ENCODE results near the gene SYNPO2L.
A peak's percentile ranks its signal among the peaks of the same experiment; 100 is the strongest.

Gene SYNPO2L

GRCh38 chr10:73647875-73648651, 7.8 kb downstream of the SYNPO2L start:
- Histone ChIP-seq H3K14ac (ENCODE audit: low read length) (peak overlapping the region; percentile 21), H3K4ac (ENCODE audit: low read depth, low read length) (no peak overlapping the region), H3K9me3 (ENCODE audit: insufficient read depth, low read depth, low read length) (no peaks in the 10 kb centered on the region), H3K36me3 (ENCODE audit: control insufficient read depth in 1 of 2, insufficient read depth in 2 of 2, low read length in 2 of 2) (no peaks in the 10 kb centered on the region), H3K27ac (ENCODE audit: low read depth, low read length) (no peak overlapping the region), H2AFZ (ENCODE audit: insufficient read depth, low read length, poor library complexity) (peak overlapping the region; percentile 14), H3K4me2 (ENCODE audit: low read length) (peak overlapping the region; percentile 79), H2BK12ac (ENCODE audit: low read length) (peak overlapping the region; percentile 42), H4K8ac (ENCODE audit: low read depth, low read length) (peak overlapping the region; percentile 78), H3K79me1 (ENCODE audit: low read length) (peaks cover 8% of the 10 kb centered on the region), H3K4me1 (ENCODE audit: control insufficient read depth in 1 of 2, insufficient read depth in 2 of 2, low read length in 2 of 2) (peaks cover 18 to 25% of the 10 kb centered on the region in 2 experiments), H3K18ac (ENCODE audit: low read length) (peak overlapping the region; percentile 23), H2BK120ac (ENCODE audit: insufficient read depth, low read length, poor library complexity) (no peak overlapping the region), H4K91ac (ENCODE audit: low read depth, low read length) (peak overlapping the region; percentile 52), H3K4me3 (ENCODE audit: low read depth, low read length) (peak overlapping the region; percentile 67), H3K23ac (ENCODE audit: low read length) (no peak overlapping the region), H2AK5ac (ENCODE audit: low read length) (peak overlapping the region; percentile 59), H3K27me3 (ENCODE audit: insufficient read depth, low read length) (no peaks in the 10 kb centered on the region), H4K12ac (ENCODE audit: low read depth, low read length) (peak overlapping the region; percentile 4), H2BK5ac (ENCODE audit: low read depth, low read length, poor library complexity) (no peak overlapping the region), H3K9ac (ENCODE audit: low read length) (no peak overlapping the region), H3K79me2 (ENCODE audit: control insufficient read depth, insufficient read depth, low read length, poor library complexity) (no peaks in the 10 kb centered on the region)
- no peak for DNase-seq
- WGBS (ENCODE audit: extremely low coverage, insufficient coverage, insufficient read length) = no CpG with 5 or more reads among the region's 35 CpGs

GRCh38 chr10:73647211-73647874, 8.5 kb downstream of the SYNPO2L start:
- H3K18ac ChIP-seq (ENCODE audit: low read length) = peak overlapping the region; percentile 59
- H3K9ac ChIP-seq (ENCODE audit: low read length) = no peak overlapping the region
- H4K8ac ChIP-seq (ENCODE audit: low read depth, low read length) = peak overlapping the region; percentile 78
- peak overlapping the region; percentile 50 for H4K91ac ChIP-seq (ENCODE audit: low read depth, low read length)
- H3K4me3 ChIP-seq (ENCODE audit: low read depth, low read length) = peak overlapping the region; percentile 67
- no peaks in the 10 kb centered on the region for H3K36me3 ChIP-seq (ENCODE audit: control insufficient read depth in 1 of 2, insufficient read depth in 2 of 2, low read length in 2 of 2)
- H3K14ac ChIP-seq (ENCODE audit: low read length) = peak overlapping the region; percentile 56
- H2AK5ac ChIP-seq (ENCODE audit: low read length) = no peak overlapping the region
- no peak overlapping the region for H3K23ac ChIP-seq (ENCODE audit: low read length)
- no peaks in the 10 kb centered on the region for H3K27me3 ChIP-seq (ENCODE audit: insufficient read depth, low read length)
- peak overlapping the region; percentile 50 for H2BK12ac ChIP-seq (ENCODE audit: low read length)
- H3K27ac ChIP-seq (ENCODE audit: low read depth, low read length) = no peak overlapping the region
- no peak overlapping the region for H3K4ac ChIP-seq (ENCODE audit: low read depth, low read length)
- H2AFZ ChIP-seq (ENCODE audit: insufficient read depth, low read length, poor library complexity) = peak overlapping the region; percentile 76
- peak overlapping the region; percentile 84 for H4K12ac ChIP-seq (ENCODE audit: low read depth, low read length)
- no peaks in the 10 kb centered on the region for H3K79me2 ChIP-seq (ENCODE audit: control insufficient read depth, insufficient read depth, low read length, poor library complexity)
- WGBS (ENCODE audit: extremely low coverage, insufficient coverage, insufficient read length) = no CpG with 5 or more reads among the region's 32 CpGs
- peak overlapping the region; percentile 79 for H3K4me2 ChIP-seq (ENCODE audit: low read length)
- peak overlapping the region; percentile 61 for H2BK120ac ChIP-seq (ENCODE audit: insufficient read depth, low read length, poor library complexity)
- no peaks in the 10 kb centered on the region for H3K9me3 ChIP-seq (ENCODE audit: insufficient read depth, low read depth, low read length)
- DNase-seq = peak; percentile 44 to 66
- H2BK5ac ChIP-seq (ENCODE audit: low read depth, low read length, poor library complexity) = no peak overlapping the region
- H3K4me1 ChIP-seq (ENCODE audit: control insufficient read depth in 1 of 2, insufficient read depth in 2 of 2, low read length in 2 of 2) = peaks cover 19 to 28% of the 10 kb centered on the region in 2 experiments
- peaks cover 9% of the 10 kb centered on the region for H3K79me1 ChIP-seq (ENCODE audit: low read length)

- no peak overlapping the region for H2BK120ac ChIP-seq (ENCODE audit: insufficient read depth, low read length, poor library complexity)
- no peaks in the 10 kb centered on the region for H3K9me3 ChIP-seq (ENCODE audit: insufficient read depth, low read depth, low read length)
- no peaks in the 10 kb centered on the region for H3K27me3 ChIP-seq (ENCODE audit: insufficient read depth, low read length)
- no peak overlapping the region for H3K23ac ChIP-seq (ENCODE audit: low read length)
- peak overlapping the region; percentile 49 for H2AK5ac ChIP-seq (ENCODE audit: low read length)
- no peak overlapping the region for H3K27ac ChIP-seq (ENCODE audit: low read depth, low read length)
- no peak overlapping the region for H3K14ac ChIP-seq (ENCODE audit: low read length)
- H4K8ac ChIP-seq (ENCODE audit: low read depth, low read length) = peak overlapping the region; percentile 78
- peak overlapping the region; percentile 20 for H4K12ac ChIP-seq (ENCODE audit: low read depth, low read length)
- no peaks in the 10 kb centered on the region for H3K36me3 ChIP-seq (ENCODE audit: control insufficient read depth in 1 of 2, insufficient read depth in 2 of 2, low read length in 2 of 2)
- H3K79me2 ChIP-seq (ENCODE audit: control insufficient read depth, insufficient read depth, low read length, poor library complexity) = no peaks in the 10 kb centered on the region
- H3K4me2 ChIP-seq (ENCODE audit: low read length) = no peak overlapping the region
- H3K4me1 ChIP-seq (ENCODE audit: control insufficient read depth in 1 of 2, insufficient read depth in 2 of 2, low read length in 2 of 2) = peaks cover 22 to 32% of the 10 kb centered on the region in 2 experiments
- no peak overlapping the region for H2BK12ac ChIP-seq (ENCODE audit: low read length)
- H3K79me1 ChIP-seq (ENCODE audit: low read length) = peaks cover 10% of the 10 kb centered on the region
- H3K4me3 ChIP-seq (ENCODE audit: low read depth, low read length) = no peak overlapping the region
- no peak overlapping the region for H3K4ac ChIP-seq (ENCODE audit: low read depth, low read length)
- no CpG with 5 or more reads among the region's 9 CpGs for WGBS (ENCODE audit: extremely low coverage, insufficient coverage, insufficient read length)
- no peak overlapping the region for H2BK5ac ChIP-seq (ENCODE audit: low read depth, low read length, poor library complexity)
- peak overlapping the region; percentile 25 for H4K91ac ChIP-seq (ENCODE audit: low read depth, low read length)
- H3K9ac ChIP-seq (ENCODE audit: low read length) = no peak overlapping the region
- H3K18ac ChIP-seq (ENCODE audit: low read length) = no peak overlapping the region
- peak overlapping the region; percentile 21 for H2AFZ ChIP-seq (ENCODE audit: insufficient read depth, low read length, poor library complexity)
- no peak for DNase-seq
Observed at GRCh38 chr10:73646598-73647041, 9.2 kb downstream of the SYNPO2L start.

GRCh38 chr10:73645251-73645650, 10.6 kb downstream of the SYNPO2L start:
- Histone ChIP-seq H2BK12ac (ENCODE audit: low read length) (no peak overlapping the region), H3K18ac (ENCODE audit: low read length) (no peak overlapping the region), H3K36me3 (ENCODE audit: control insufficient read depth in 1 of 2, insufficient read depth in 2 of 2, low read length in 2 of 2) (no peaks in the 10 kb centered on the region), H3K9me3 (ENCODE audit: insufficient read depth, low read depth, low read length) (no peaks in the 10 kb centered on the region), H4K91ac (ENCODE audit: low read depth, low read length) (no peak overlapping the region), H3K9ac (ENCODE audit: low read length) (no peak overlapping the region), H3K27me3 (ENCODE audit: insufficient read depth, low read length) (no peaks in the 10 kb centered on the region), H2BK120ac (ENCODE audit: insufficient read depth, low read length, poor library complexity) (no peak overlapping the region), H3K4me1 (ENCODE audit: control insufficient read depth in 1 of 2, insufficient read depth in 2 of 2, low read length in 2 of 2) (peaks cover 29 to 43% of the 10 kb centered on the region in 2 experiments), H3K23ac (ENCODE audit: low read length) (no peak overlapping the region), H3K4me3 (ENCODE audit: low read depth, low read length) (no peak overlapping the region), H2AK5ac (ENCODE audit: low read length) (no peak overlapping the region), H3K4me2 (ENCODE audit: low read length) (no peak overlapping the region), H3K79me2 (ENCODE audit: control insufficient read depth, insufficient read depth, low read length, poor library complexity) (peaks cover 3% of the 10 kb centered on the region), H3K4ac (ENCODE audit: low read depth, low read length) (no peak overlapping the region), H3K27ac (ENCODE audit: low read depth, low read length) (no peak overlapping the region), H3K14ac (ENCODE audit: low read length) (no peak overlapping the region), H3K79me1 (ENCODE audit: low read length) (peaks cover 19% of the 10 kb centered on the region), H2BK5ac (ENCODE audit: low read depth, low read length, poor library complexity) (no peak overlapping the region), H4K12ac (ENCODE audit: low read depth, low read length) (no peak overlapping the region), H4K8ac (ENCODE audit: low read depth, low read length) (no peak overlapping the region), H2AFZ (ENCODE audit: insufficient read depth, low read length, poor library complexity) (no peak overlapping the region)
- DNase-seq = peak in 1 of 2 donors; percentile 49
- 100% methylated on average over 1 of the region's 3 CpGs for WGBS (ENCODE audit: extremely low coverage, insufficient coverage, insufficient read length)

Data from trophoblast cell (in vitro differentiated cells and primary cell).